ENCODE measurements around the gene ANGPTL4. TPM values are rescaled to one million over a fixed set of nuclear protein-coding genes. Genes with fewer than 3 reads are reported as not detected.

The ANGPTL4 gene
- total and polyA plus RNA-seq, 2 of the 13 experiments (the other 11 are each of a cell fraction or from before 2014, with no cell fraction given) = 0.80 to 21.7 TPM

GRCh38 chr19:8421484-8422461 lies 57.8 kb downstream of the ANGPTL4 start (continued):
- TF ChIP-seq ZNF567 (CRISPR knock-in tag; IDR thresholded peaks at IDR 0.05; ENCODE audit: borderline replicate concordance) = peak; percentile 61; the same call in 1 of the 2 replicates
- TF ChIP-seq ZBTB25 (CRISPR knock-in tag; IDR thresholded peaks at IDR 0.05) = no peak
- TF ChIP-seq ZNF605 (CRISPR knock-in tag; IDR thresholded peaks at IDR 0.05) = 0 out of 2 replicates have a peak, but pooled peaks have one; percentile 27
- TF ChIP-seq AHDC1 (CRISPR knock-in tag; IDR thresholded peaks at IDR 0.05; ENCODE audit: borderline replicate concordance) = 0 out of 2 replicates have a peak, but pooled peaks have one; percentile 68
- TF ChIP-seq ZNF546 (CRISPR knock-in tag; conservative IDR thresholded peaks at IDR 0.05) = no peak
- TF ChIP-seq ZNF235 (CRISPR knock-in tag; IDR thresholded peaks at IDR 0.05; ENCODE audit: borderline replicate concordance) = no peak
- TF ChIP-seq ZBTB37 (CRISPR knock-in tag; IDR thresholded peaks at IDR 0.05) = no peak
- TF ChIP-seq GFI1 (CRISPR knock-in tag; IDR thresholded peaks at IDR 0.05; ENCODE audit: borderline replicate concordance) = 0 out of 2 replicates have a peak, but pooled peaks have one; percentile 54
- TF ChIP-seq HDAC6 (IDR thresholded peaks at IDR 0.05; ENCODE audit: low read depth, low read length) = no peak
- TF ChIP-seq IRF9 (CRISPR knock-in tag; IDR thresholded peaks at IDR 0.05; ENCODE audit: borderline replicate concordance) = no peak
- TF ChIP-seq ZNF329 (CRISPR knock-in tag; IDR thresholded peaks at IDR 0.05; ENCODE audit: low read depth) = no peak
- TF ChIP-seq ZNF749 (CRISPR knock-in tag; IDR thresholded peaks at IDR 0.05; ENCODE audit: borderline replicate concordance) = no peak
- TF ChIP-seq PATZ1 (CRISPR knock-in tag; IDR thresholded peaks at IDR 0.05) = no peak
- TF ChIP-seq FOXO1 (CRISPR knock-in tag; IDR thresholded peaks at IDR 0.05) = no peak
